ENCODE measurements around the gene MCF2L. TPM values are rescaled to one million over a fixed set of nuclear protein-coding genes. Genes with fewer than 3 reads are reported as not detected.
"Not testable (repeated sequence)": the region's sequence is repeated elsewhere in the genome, so short reads cannot be mapped to it uniquely, and the experiment has no call there.

Gene MCF2L
- total RNA-seq, 1 donor from 2014 or later: 90.0 TPM

GRCh38 chr13:113103646-113104045 lies 134.6 kb downstream of the MCF2L start:
- Mint-ChIP-seq H3K4me3 (ENCODE audit: low read depth) (no peak overlapping the region), H3K36me3 (ENCODE audit: insufficient read depth) (peaks cover 2% of the 10 kb centered on the region), H3K9me3 (ENCODE audit: low read depth) (no peaks in the 10 kb centered on the region), H3K27me3 (no peaks in the 10 kb centered on the region), H3K4me1 (ENCODE audit: low read depth) (peaks cover 13% of the 10 kb centered on the region), H3K27ac (no peak overlapping the region)
- DNase-seq (ENCODE audit: low spot score, unreplicated experiment): no peak
- TF ChIP-seq CTCF (IDR thresholded peaks at IDR 0.05; ENCODE audit: unreplicated experiment): no peak

- Mint-ChIP-seq H3K4me1 (ENCODE audit: low read depth) (peaks cover 13% of the 10 kb centered on the region), H3K27ac (peak within 1 kb of the TSS; percentile 71), H3K9me3 (ENCODE audit: low read depth) (no peaks in the 10 kb centered on the region), H3K36me3 (ENCODE audit: insufficient read depth) (peaks cover 2% of the 10 kb centered on the region), H3K27me3 (peaks cover 4% of the 10 kb centered on the region), H3K4me3 (ENCODE audit: low read depth) (peak within 1 kb of the TSS; percentile 25)
- TF ChIP-seq CTCF (IDR thresholded peaks at IDR 0.05; ENCODE audit: unreplicated experiment): no peak
- DNase-seq (ENCODE audit: low spot score, unreplicated experiment): no peak
Measured at GRCh38 chr13:113105032-113105920, 136.3 kb downstream of the MCF2L start, which contains the start of gene F7. F7 (plus strand) TSS chr13:113105791; CDS start chr13:113105842, 51 bp downstream.

GRCh38 chr13:113105921-113106452 lies 137.0 kb downstream of the MCF2L start:
- Mint-ChIP-seq H3K4me1 (ENCODE audit: low read depth) (peaks cover 13% of the 10 kb centered on the region), H3K9me3 (ENCODE audit: low read depth) (no peaks in the 10 kb centered on the region), H3K4me3 (ENCODE audit: low read depth) (no peak overlapping the region), H3K27ac (peak overlapping the region; percentile 71), H3K36me3 (ENCODE audit: insufficient read depth) (peaks cover 2% of the 10 kb centered on the region), H3K27me3 (peaks cover 5% of the 10 kb centered on the region)
- TF ChIP-seq CTCF (IDR thresholded peaks at IDR 0.05; ENCODE audit: unreplicated experiment): no peak
- no peak for DNase-seq (ENCODE audit: low spot score, unreplicated experiment)

- H3K27ac Mint-ChIP-seq: no peak overlapping the region
- H3K36me3 Mint-ChIP-seq (ENCODE audit: insufficient read depth): peaks cover 2% of the 10 kb centered on the region
- DNase-seq (ENCODE audit: low spot score, unreplicated experiment): no peak
Measured at GRCh38 chr13:113106711-113107351, 137.8 kb downstream of the MCF2L start.

GRCh38 chr13:113108521-113108920 lies 139.5 kb downstream of the MCF2L start:
- not testable (repeated sequence) for H3K27me3 Mint-ChIP-seq; H3K27ac Mint-ChIP-seq; DNase-seq (ENCODE audit: low spot score, unreplicated experiment); H3K36me3 Mint-ChIP-seq (ENCODE audit: insufficient read depth); H3K9me3 Mint-ChIP-seq (ENCODE audit: low read depth); H3K4me3 Mint-ChIP-seq (ENCODE audit: low read depth)
- H3K4me1 Mint-ChIP-seq (ENCODE audit: low read depth): peaks cover 11% of the 10 kb centered on the region

More at GRCh38 chr13:113106711-113107351, 137.8 kb downstream of the MCF2L start:
- Mint-ChIP-seq H3K9me3 (ENCODE audit: low read depth) (no peaks in the 10 kb centered on the region), H3K4me1 (ENCODE audit: low read depth) (peaks cover 13% of the 10 kb centered on the region), H3K4me3 (ENCODE audit: low read depth) (no peak overlapping the region), H3K27me3 (peaks cover 7% of the 10 kb centered on the region)
- TF ChIP-seq CTCF (IDR thresholded peaks at IDR 0.05; ENCODE audit: unreplicated experiment): no peak

Data from progenitor cell of endocrine pancreas (in vitro differentiated cells).